ENCODE measurements around the gene UBR2. TPM values are rescaled to one million over a fixed set of nuclear protein-coding genes. Genes with fewer than 3 reads are reported as not detected.
"Not testable (repeated sequence)": the region's sequence is repeated elsewhere in the genome, so short reads cannot be mapped to it uniquely, and the experiment has no call there.

UBR2 gene
- total RNA-seq, 2 donors from 2014 or later = 21.6 to 22.5 TPM

DNA sequence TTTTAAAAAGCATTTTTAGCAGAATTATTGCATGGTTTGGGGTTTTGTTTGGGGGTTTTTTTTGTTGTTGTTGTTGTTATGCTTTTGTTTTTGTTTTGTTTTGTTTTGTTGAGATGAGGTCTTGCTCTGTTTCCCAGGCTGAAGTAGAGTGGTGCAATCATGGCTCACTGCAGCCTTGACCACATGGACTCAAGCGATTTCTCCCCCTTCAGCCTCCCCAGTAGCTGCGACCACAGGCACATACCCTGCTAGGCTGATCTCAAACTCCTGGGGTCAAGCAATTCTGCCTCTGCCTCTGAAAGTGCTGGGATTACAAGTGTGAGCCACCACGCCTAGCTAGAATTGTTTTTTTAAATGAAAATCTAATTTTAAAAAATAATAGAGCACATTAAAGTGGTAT is 35.7 kb downstream of the UBR2 start:
- Histone ChIP-seq H3K4me3 (ENCODE audit: low read length) (no peak overlapping the region), H3K36me3 (ENCODE audit: control insufficient read depth, insufficient read depth, low read length) (peaks cover 54% of the 10 kb centered on the region), H3K9ac (ENCODE audit: extremely low read depth, low read length, poor library complexity, severe bottlenecking) (no peak overlapping the region), H3K4me1 (ENCODE audit: control insufficient read depth, insufficient read depth, low read length) (no peaks in the 10 kb centered on the region), H3K27me3 (ENCODE audit: control insufficient read depth, insufficient read depth, low read length, poor library complexity, severe bottlenecking) (no peaks in the 10 kb centered on the region), H3K27ac (ENCODE audit: low read depth, low read length) (no peak overlapping the region), H3K9me3 (ENCODE audit: control insufficient read depth, low read length) (no peaks in the 10 kb centered on the region)
- peaks cover 34% of the 10 kb centered on the region for H3K36me3 Mint-ChIP-seq (ENCODE audit: low read depth)
- H3K27ac Mint-ChIP-seq = no peak overlapping the region
- no peaks in the 10 kb centered on the region for H3K27me3 Mint-ChIP-seq (ENCODE audit: insufficient read depth)
- no peak overlapping the region for H3K4me3 Mint-ChIP-seq
- H3K9me3 Mint-ChIP-seq = no peaks in the 10 kb centered on the region
- TF ChIP-seq, protein P1, sequence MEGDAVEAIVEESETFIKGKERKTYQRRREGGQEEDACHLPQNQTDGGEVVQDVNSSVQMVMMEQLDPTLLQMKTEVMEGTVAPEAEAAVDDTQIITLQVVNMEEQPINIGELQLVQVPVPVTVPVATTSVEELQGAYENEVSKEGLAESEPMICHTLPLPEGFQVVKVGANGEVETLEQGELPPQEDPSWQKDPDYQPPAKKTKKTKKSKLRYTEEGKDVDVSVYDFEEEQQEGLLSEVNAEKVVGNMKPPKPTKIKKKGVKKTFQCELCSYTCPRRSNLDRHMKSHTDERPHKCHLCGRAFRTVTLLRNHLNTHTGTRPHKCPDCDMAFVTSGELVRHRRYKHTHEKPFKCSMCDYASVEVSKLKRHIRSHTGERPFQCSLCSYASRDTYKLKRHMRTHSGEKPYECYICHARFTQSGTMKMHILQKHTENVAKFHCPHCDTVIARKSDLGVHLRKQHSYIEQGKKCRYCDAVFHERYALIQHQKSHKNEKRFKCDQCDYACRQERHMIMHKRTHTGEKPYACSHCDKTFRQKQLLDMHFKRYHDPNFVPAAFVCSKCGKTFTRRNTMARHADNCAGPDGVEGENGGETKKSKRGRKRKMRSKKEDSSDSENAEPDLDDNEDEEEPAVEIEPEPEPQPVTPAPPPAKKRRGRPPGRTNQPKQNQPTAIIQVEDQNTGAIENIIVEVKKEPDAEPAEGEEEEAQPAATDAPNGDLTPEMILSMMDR (conservative IDR thresholded peaks at IDR 0.05) = no peak
- H3K4me1 Mint-ChIP-seq = no peaks in the 10 kb centered on the region
- WGBS, 2 experiments (ENCODE audit: insufficient coverage in 1 of 2, insufficient read length in 1 of 2) = 87% methylated on average over 2 of the region's 3 CpGs; no CpG with 5 or more reads in 1 of the 2 experiments
- DNase-seq = no peak

DNA sequence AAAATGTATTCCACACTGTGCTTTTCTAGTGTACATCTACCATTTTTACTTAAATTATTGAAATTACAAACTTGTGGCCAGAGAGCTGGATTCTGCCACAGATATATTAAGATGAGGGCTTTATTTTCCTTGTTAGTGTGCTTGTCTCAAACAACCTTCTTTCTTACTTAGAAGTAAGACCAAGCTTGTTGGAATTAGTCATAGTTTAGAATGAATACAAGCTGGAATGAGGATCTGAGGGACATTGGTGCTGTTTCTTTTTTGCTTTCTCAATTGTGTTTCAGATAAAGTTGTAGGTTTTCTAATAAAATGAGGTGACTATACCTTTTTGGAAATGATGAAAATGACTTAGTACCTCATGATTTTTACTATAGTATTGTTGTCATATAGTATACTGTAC is 40.3 kb downstream of the UBR2 start:
- DNase-seq = no peak
- peaks cover 21% of the 10 kb centered on the region for H3K36me3 Mint-ChIP-seq (ENCODE audit: low read depth)
- Histone ChIP-seq H3K36me3 (ENCODE audit: control insufficient read depth, insufficient read depth, low read length) (peaks cover 54% of the 10 kb centered on the region), H3K27me3 (ENCODE audit: control insufficient read depth, insufficient read depth, low read length, poor library complexity, severe bottlenecking) (no peaks in the 10 kb centered on the region), H3K27ac (ENCODE audit: low read depth, low read length) (no peak overlapping the region), H3K9ac (ENCODE audit: extremely low read depth, low read length, poor library complexity, severe bottlenecking) (no peak overlapping the region), H3K4me1 (ENCODE audit: control insufficient read depth, insufficient read depth, low read length) (no peaks in the 10 kb centered on the region), H3K9me3 (ENCODE audit: control insufficient read depth, low read length) (no peaks in the 10 kb centered on the region), H3K4me3 (ENCODE audit: low read length) (no peak overlapping the region)
- no peak overlapping the region for H3K4me3 Mint-ChIP-seq
- H3K4me1 Mint-ChIP-seq = no peaks in the 10 kb centered on the region
- no peak overlapping the region for H3K27ac Mint-ChIP-seq
- TF ChIP-seq, protein P1 (conservative IDR thresholded peaks at IDR 0.05) = no peak
- no peaks in the 10 kb centered on the region for H3K9me3 Mint-ChIP-seq
- H3K27me3 Mint-ChIP-seq (ENCODE audit: insufficient read depth) = no peaks in the 10 kb centered on the region

DNA sequence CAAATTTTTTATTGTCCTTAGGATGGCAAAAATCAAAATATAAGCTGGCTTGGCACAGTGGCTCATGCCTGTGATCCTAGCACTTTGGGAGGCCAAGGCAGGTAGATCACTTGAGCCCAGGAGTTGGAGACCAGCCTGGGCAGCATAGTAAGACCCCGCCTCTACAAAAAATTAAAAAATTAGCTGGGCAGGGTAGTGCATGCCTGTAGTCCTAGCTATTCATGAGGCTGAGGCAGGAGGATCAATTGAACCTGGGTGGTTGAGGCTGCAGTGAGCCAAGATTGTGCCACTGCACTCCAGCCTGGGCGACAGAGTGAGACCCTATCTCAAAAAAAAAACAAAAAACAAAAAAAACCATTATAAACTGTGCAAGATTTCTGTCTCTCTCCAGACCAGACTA is 40.9 kb downstream of the UBR2 start:
- DNase-seq; H3K9me3 ChIP-seq (ENCODE audit: control insufficient read depth, low read length): not testable (repeated sequence)
- 80 to 92% methylated on average over 1 to 2 of the region's 2 CpGs for WGBS, 2 experiments (ENCODE audit: insufficient coverage in 1 of 2, insufficient read length in 1 of 2)

DNA sequence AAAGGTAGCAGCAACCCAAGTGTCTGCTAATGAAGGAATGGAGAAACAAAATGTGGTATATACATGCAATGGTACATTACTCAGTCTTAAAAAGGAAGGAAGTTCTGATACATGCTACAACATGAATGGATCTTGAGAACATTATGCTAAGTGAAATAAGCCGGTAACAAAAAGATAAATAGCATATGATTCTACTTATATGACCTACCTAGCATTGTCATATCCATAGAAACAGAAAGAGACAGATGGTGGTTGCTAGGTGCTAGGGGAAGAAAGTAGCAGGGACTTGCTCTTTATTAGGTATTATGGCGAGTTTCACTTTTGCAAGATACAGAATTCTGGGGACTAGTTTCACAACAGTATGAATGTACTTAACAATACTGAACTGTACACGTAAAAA is 46.6 kb downstream of the UBR2 start:
- H3K36me3 Mint-ChIP-seq (ENCODE audit: low read depth) = peaks cover 35% of the 10 kb centered on the region
- no peaks in the 10 kb centered on the region for H3K4me1 ChIP-seq (ENCODE audit: control insufficient read depth, insufficient read depth, low read length)
- no peak overlapping the region for H3K27ac ChIP-seq (ENCODE audit: low read depth, low read length)
- no peaks in the 10 kb centered on the region for H3K4me1 Mint-ChIP-seq
- H3K27me3 Mint-ChIP-seq (ENCODE audit: insufficient read depth) = no peaks in the 10 kb centered on the region
- no peak overlapping the region for H3K27ac Mint-ChIP-seq
- no peaks in the 10 kb centered on the region for H3K27me3 ChIP-seq (ENCODE audit: control insufficient read depth, insufficient read depth, low read length, poor library complexity, severe bottlenecking)
- no peak for DNase-seq
- no peak overlapping the region for H3K4me3 Mint-ChIP-seq
- H3K9me3 Mint-ChIP-seq = no peaks in the 10 kb centered on the region
- TF ChIP-seq, protein P1 (conservative IDR thresholded peaks at IDR 0.05) = no peak
- H3K9ac ChIP-seq (ENCODE audit: extremely low read depth, low read length, poor library complexity, severe bottlenecking) = no peak overlapping the region
- no peak overlapping the region for H3K4me3 ChIP-seq (ENCODE audit: low read length)
- WGBS, 2 experiments (ENCODE audit: insufficient coverage in 1 of 2, insufficient read length in 1 of 2) = 90 to 92% methylated on average over 2 of the region's 3 CpGs
- no peaks in the 10 kb centered on the region for H3K9me3 ChIP-seq (ENCODE audit: control insufficient read depth, low read length)
- H3K36me3 ChIP-seq (ENCODE audit: control insufficient read depth, insufficient read depth, low read length) = peaks cover 57% of the 10 kb centered on the region

More for the DNA sequence above, 40.9 kb downstream of the UBR2 start:
- H3K27ac ChIP-seq (ENCODE audit: low read depth, low read length); H3K9me3 Mint-ChIP-seq; H3K4me1 Mint-ChIP-seq; H3K27me3 ChIP-seq (ENCODE audit: control insufficient read depth, insufficient read depth, low read length, poor library complexity, severe bottlenecking); H3K4me3 ChIP-seq (ENCODE audit: low read length); H3K9ac ChIP-seq (ENCODE audit: extremely low read depth, low read length, poor library complexity, severe bottlenecking); H3K27me3 Mint-ChIP-seq (ENCODE audit: insufficient read depth); H3K27ac Mint-ChIP-seq; H3K4me1 ChIP-seq (ENCODE audit: control insufficient read depth, insufficient read depth, low read length); H3K4me3 Mint-ChIP-seq: not testable (repeated sequence)
- peaks cover 60% of the 10 kb centered on the region for H3K36me3 ChIP-seq (ENCODE audit: control insufficient read depth, insufficient read depth, low read length)
- H3K36me3 Mint-ChIP-seq (ENCODE audit: low read depth) = peaks cover 24% of the 10 kb centered on the region

Measured in endodermal cell (in vitro differentiated cells).